HepG2 (cell line): ENCODE measurements around the gene PRM3. TPM values are rescaled to one million over a fixed set of nuclear protein-coding genes. Genes with fewer than 3 reads are reported as not detected.

Experiments
- BHLHE40 ChIP-seq: IDR thresholded peaks from 2 replicates; pipeline ENCODE4 v1.6.1; 2011; ENCODE audit warnings: low read length, improper control_type of control experiment
- CCDC6 ChIP-seq: sonication (generic); formaldehyde crosslinking; IDR thresholded peaks from 2 replicates; pipeline ENCODE4 v1.8.1; 2022; ENCODE audit warnings: mild to moderate bottlenecking, missing genetic modification reagents, moderate library complexity
- HDAC2 ChIP-seq: sonication (generic); formaldehyde crosslinking; IDR thresholded peaks from 2 replicates; pipeline ENCODE4 v1.4.0; 2020; ENCODE audit warnings: missing genetic modification reagents
- KDM3A ChIP-seq: IDR thresholded peaks from 2 replicates; pipeline ENCODE4 v1.6.1; 2018; ENCODE audit warnings: low read depth, missing compliant biosample characterization
- KLF16 ChIP-seq, 2 experiments: sonication (generic) in 1 of 2; formaldehyde crosslinking in 1 of 2; IDR thresholded peaks; 2 replicates each; pipeline versions ENCODE4 v1.6.1 to v1.8.0; 2016 to 2023; ENCODE audit warnings: missing genetic modification reagents in 2 of 2, missing compliant biosample characterization in 1 of 2
- MED8 ChIP-seq: sonication (generic); formaldehyde crosslinking; IDR thresholded peaks from 2 replicates; pipeline ENCODE4 v1.8.1; 2023; ENCODE audit warnings: mild to moderate bottlenecking, missing genetic modification reagents; ENCODE audit not compliant: insufficient replicate concordance
- PAWR ChIP-seq: sonication (generic); formaldehyde crosslinking; IDR thresholded peaks from 2 replicates; pipeline ENCODE4 v1.4.0; 2020; ENCODE audit warnings: missing genetic modification reagents, mild to moderate bottlenecking, borderline replicate concordance
- PAX8 ChIP-seq: sonication (generic); formaldehyde crosslinking; IDR thresholded peaks from 2 replicates; pipeline ENCODE4 v1.8.0; 2022; ENCODE audit warnings: mild to moderate bottlenecking, missing genetic modification reagents, borderline replicate concordance
- TARDBP ChIP-seq: sonication (generic); formaldehyde crosslinking; IDR thresholded peaks from 2 replicates; pipeline ENCODE4 v1.8.0; 2022; ENCODE audit warnings: mild to moderate bottlenecking, missing genetic modification reagents
- YY1 ChIP-seq: IDR thresholded peaks from 2 replicates; pipeline ENCODE4 v1.6.1; 2011; ENCODE audit warnings: low read length, low read depth, moderate library complexity, mild to moderate bottlenecking; ENCODE audit not compliant: insufficient read depth, insufficient replicate concordance
- ZNF232 ChIP-seq: sonication (generic); formaldehyde crosslinking; IDR thresholded peaks from 2 replicates; pipeline ENCODE4 v1.4.0; 2020; ENCODE audit warnings: missing genetic modification reagents, borderline replicate concordance
- ZNF367 ChIP-seq: sonication (generic); formaldehyde crosslinking; IDR thresholded peaks from 2 replicates; pipeline ENCODE4 v1.4.0; 2020; ENCODE audit warnings: missing genetic modification reagents, borderline replicate concordance
- ZSCAN22 ChIP-seq: sonication (generic); formaldehyde crosslinking; IDR thresholded peaks from 2 replicates; pipeline ENCODE4 v1.4.0; 2020; ENCODE audit warnings: mild to moderate bottlenecking, missing genetic modification reagents
- polyA plus RNA-seq, 8 experiments: library from polyadenylated mRNA; depleted of rRNA in 3 of 8; stranded (reverse) in 7 of 8; unstranded in 1 of 8; fragments of >200 nt; fragmentation: Illumina TruSeq in 4 of 8; extraction: Trizol in 4 of 8; gene quantifications; 2 replicates each; pipeline versions ENCODE4 v1.2.1 to v1.2.3, GENCODE V29; 2011 to 2016; ENCODE audit warnings: low read depth in 4 of 8, missing spikeins in 1 of 8, mixed read lengths in 1 of 8; ENCODE audit not compliant: insufficient read depth in 1 of 8
- total RNA-seq, 5 experiments: library from RNA; depleted of rRNA; stranded (reverse); fragments of >200 nt; fragmentation: Illumina TruSeq; extraction: Trizol; gene quantifications; 2 replicates each; pipeline ENCODE4 v1.2.3, GENCODE V29; 2016; ENCODE audit warnings: low read depth in 1 of 5
- TF ChIP-seq, protein P1 (sequence below): sonication (generic); formaldehyde crosslinking; IDR thresholded peaks from 2 replicates; pipeline ENCODE4 v1.5.1; 2020; ENCODE audit warnings: missing genetic modification reagents, mild to moderate bottlenecking, borderline replicate concordance
- TF ChIP-seq, protein P2 (sequence below): sonication (generic); formaldehyde crosslinking; IDR thresholded peaks from 2 replicates; pipeline ENCODE4 v1.4.0; 2020; ENCODE audit warnings: low read depth, missing genetic modification reagents
- TF ChIP-seq, protein P3 (sequence below): sonication (generic); formaldehyde crosslinking; conservative IDR thresholded peaks from 2 replicates; pipeline ENCODE4 v1.8.1; 2023; ENCODE audit warnings: missing genetic modification reagents
- TF ChIP-seq, protein P4 (sequence below): sonication (generic); formaldehyde crosslinking; conservative IDR thresholded peaks from 2 replicates; pipeline ENCODE4 v1.8.0; 2022; ENCODE audit warnings: missing genetic modification reagents

PRM3 gene
- total and polyA plus RNA-seq, 2 of the 13 experiments (the other 11 are each of a cell fraction or from before 2014, with no cell fraction given): not detected

DNA sequence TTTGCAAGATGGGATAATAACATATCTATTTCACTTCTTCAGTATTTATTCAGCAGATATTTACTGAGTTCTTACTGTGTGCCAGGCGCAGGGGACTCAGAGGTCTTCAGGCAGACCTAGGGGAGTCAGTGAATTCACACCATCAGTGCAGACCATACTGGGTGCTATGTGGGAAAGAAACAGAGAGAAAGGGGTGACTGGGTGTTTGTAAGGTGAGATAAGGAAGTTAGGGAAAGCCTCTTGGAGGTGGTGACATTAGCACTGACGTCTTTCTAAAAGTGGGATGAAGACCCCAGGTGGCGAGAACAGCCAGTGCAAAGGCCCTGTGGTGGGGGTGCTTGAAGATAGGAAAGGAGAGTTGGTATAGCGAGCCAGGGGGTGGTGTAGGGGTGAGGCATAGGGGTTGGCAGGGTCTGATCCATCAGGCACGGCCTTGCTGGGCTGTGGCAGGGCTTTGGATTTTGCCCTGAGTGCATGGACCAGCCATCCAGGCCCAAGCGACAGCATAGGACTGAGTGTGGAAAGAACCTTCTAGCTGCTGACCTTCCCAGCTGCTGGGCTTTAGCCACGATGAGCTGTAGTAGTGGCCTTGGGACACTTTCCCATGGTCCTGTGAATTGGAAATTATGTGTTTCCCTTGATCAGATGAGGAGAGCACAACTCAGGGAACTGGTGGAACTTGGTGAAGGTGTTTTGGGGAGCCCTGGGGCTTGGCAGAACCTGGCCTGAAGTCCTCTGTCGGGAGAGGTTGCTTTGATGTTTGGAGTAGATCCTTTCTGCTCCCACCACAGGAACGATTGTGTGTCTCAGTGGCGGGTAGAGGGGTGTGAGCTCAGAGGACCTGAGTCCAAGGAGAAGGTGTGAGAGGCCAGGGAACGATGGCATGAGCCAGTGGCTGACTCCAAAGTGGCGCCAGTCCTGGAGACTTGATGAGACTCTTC, 13.5 kb downstream of the PRM3 start (continued):
- TF ChIP-seq MED8 (no peak), TARDBP (CRISPR knock-in tag) (no peak), PAWR (CRISPR knock-in tag) (no peak), YY1 (peak; percentile 17), ZSCAN22 (CRISPR knock-in tag) (no peak), KDM3A (no peak), ZNF232 (CRISPR knock-in tag) (no peak; the same call in 1 of the 2 replicates), HDAC2 (CRISPR knock-in tag) (no peak), PAX8 (CRISPR knock-in tag) (no peak), BHLHE40 (no peak), ZNF367 (CRISPR knock-in tag) (no peak), CCDC6 (0 out of 2 replicates have a peak, but pooled peaks have one; percentile 18), KLF16 (CRISPR knock-in tag; IDR thresholded peaks at IDR 0.05) (no peak)
- TF ChIP-seq, protein P1, sequence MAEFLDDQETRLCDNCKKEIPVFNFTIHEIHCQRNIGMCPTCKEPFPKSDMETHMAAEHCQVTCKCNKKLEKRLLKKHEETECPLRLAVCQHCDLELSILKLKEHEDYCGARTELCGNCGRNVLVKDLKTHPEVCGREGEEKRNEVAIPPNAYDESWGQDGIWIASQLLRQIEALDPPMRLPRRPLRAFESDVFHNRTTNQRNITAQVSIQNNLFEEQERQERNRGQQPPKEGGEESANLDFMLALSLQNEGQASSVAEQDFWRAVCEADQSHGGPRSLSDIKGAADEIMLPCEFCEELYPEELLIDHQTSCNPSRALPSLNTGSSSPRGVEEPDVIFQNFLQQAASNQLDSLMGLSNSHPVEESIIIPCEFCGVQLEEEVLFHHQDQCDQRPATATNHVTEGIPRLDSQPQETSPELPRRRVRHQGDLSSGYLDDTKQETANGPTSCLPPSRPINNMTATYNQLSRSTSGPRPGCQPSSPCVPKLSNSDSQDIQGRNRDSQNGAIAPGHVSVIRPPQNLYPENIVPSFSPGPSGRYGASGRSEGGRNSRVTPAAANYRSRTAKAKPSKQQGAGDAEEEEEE (CRISPR knock-in tag): no peak
- TF ChIP-seq, protein P2, sequence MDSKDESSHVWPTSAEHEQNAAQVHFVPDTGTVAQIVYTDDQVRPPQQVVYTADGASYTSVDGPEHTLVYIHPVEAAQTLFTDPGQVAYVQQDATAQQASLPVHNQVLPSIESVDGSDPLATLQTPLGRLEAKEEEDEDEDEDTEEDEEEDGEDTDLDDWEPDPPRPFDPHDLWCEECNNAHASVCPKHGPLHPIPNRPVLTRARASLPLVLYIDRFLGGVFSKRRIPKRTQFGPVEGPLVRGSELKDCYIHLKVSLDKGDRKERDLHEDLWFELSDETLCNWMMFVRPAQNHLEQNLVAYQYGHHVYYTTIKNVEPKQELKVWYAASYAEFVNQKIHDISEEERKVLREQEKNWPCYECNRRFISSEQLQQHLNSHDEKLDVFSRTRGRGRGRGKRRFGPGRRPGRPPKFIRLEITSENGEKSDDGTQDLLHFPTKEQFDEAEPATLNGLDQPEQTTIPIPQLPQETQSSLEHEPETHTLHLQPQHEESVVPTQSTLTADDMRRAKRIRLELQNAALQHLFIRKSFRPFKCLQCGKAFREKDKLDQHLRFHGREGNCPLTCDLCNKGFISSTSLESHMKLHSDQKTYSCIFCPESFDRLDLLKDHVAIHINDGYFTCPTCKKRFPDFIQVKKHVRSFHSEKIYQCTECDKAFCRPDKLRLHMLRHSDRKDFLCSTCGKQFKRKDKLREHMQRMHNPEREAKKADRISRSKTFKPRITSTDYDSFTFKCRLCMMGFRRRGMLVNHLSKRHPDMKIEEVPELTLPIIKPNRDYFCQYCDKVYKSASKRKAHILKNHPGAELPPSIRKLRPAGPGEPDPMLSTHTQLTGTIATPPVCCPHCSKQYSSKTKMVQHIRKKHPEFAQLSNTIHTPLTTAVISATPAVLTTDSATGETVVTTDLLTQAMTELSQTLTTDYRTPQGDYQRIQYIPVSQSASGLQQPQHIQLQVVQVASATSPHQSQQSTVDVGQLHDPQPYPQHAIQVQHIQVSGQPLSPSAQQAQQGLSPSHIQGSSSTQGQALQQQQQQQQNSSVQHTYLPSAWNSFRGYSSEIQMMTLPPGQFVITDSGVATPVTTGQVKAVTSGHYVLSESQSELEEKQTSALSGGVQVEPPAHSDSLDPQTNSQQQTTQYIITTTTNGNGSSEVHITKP (CRISPR knock-in tag): no peak
- TF ChIP-seq, protein P3, sequence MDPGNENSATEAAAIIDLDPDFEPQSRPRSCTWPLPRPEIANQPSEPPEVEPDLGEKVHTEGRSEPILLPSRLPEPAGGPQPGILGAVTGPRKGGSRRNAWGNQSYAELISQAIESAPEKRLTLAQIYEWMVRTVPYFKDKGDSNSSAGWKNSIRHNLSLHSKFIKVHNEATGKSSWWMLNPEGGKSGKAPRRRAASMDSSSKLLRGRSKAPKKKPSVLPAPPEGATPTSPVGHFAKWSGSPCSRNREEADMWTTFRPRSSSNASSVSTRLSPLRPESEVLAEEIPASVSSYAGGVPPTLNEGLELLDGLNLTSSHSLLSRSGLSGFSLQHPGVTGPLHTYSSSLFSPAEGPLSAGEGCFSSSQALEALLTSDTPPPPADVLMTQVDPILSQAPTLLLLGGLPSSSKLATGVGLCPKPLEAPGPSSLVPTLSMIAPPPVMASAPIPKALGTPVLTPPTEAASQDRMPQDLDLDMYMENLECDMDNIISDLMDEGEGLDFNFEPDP (CRISPR knock-in tag): no peak; the same call in 1 of the 2 replicates
- TF ChIP-seq, protein P4, sequence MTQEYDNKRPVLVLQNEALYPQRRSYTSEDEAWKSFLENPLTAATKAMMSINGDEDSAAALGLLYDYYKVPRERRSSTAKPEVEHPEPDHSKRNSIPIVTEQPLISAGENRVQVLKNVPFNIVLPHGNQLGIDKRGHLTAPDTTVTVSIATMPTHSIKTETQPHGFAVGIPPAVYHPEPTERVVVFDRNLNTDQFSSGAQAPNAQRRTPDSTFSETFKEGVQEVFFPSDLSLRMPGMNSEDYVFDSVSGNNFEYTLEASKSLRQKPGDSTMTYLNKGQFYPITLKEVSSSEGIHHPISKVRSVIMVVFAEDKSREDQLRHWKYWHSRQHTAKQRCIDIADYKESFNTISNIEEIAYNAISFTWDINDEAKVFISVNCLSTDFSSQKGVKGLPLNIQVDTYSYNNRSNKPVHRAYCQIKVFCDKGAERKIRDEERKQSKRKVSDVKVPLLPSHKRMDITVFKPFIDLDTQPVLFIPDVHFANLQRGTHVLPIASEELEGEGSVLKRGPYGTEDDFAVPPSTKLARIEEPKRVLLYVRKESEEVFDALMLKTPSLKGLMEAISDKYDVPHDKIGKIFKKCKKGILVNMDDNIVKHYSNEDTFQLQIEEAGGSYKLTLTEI (CRISPR knock-in tag): no peak
